Tibial artery (tissue), 4 donors: Measurements from ENCODE around the gene ZNF512B.
"Not testable (repeated sequence)": the region's sequence is repeated elsewhere in the genome, so short reads cannot be mapped to it uniquely, and the experiment has no call there.

Experiments
- DNase-seq, 2 donors: peaks; one replicate each; pipeline ENCODE4 v3.0.0-alpha.2; 2019
- H3K27ac ChIP-seq, 2 donors: fragments of 200-600 bp; sonication (generic) in 1 of 2; 1 replicate in 1 of 2; 2 replicates in 1 of 2; pipeline ENCODE4 v1.5.1; 2018 to 2019; ENCODE audit warnings: mild to moderate bottlenecking in 1 of 2
- H3K27me3 ChIP-seq, 2 donors: fragments of 200-600 bp; sonication (generic) in 1 of 2; one replicate each; pipeline versions ENCODE4 v1.5.1 to v1.6.0; 2016 to 2019
- H3K36me3 ChIP-seq, 3 donors: fragments of 200-600 bp; sonication (generic) in 2 of 3; one replicate each; pipeline ENCODE4 v1.5.1; 2016 to 2019; ENCODE audit warnings: mild to moderate bottlenecking in 2 of 3
- H3K4me1 ChIP-seq, 4 donors: fragments of 200-600 bp; sonication (generic) in 2 of 4; 1 replicate in 3 of 4; 2 replicates in 1 of 4; pipeline ENCODE4 v1.5.1; 2016 to 2019
- H3K4me3 ChIP-seq, 2 donors: fragments of 200-600 bp; sonication (generic) in 1 of 2; 1 replicate in 1 of 2; 2 replicates in 1 of 2; pipeline ENCODE4 v1.5.1; 2018 to 2019; ENCODE audit warnings: mild to moderate bottlenecking in 2 of 2
- H3K9me3 ChIP-seq, 3 donors: fragments of 200-600 bp; sonication (generic) in 1 of 3; one replicate each; pipeline ENCODE4 v1.5.1; 2016 to 2019
- CTCF ChIP-seq, 2 experiments: fragments of 200-600 bp in 1 of 2; fragments of 450-650 bp in 1 of 2; IDR thresholded peaks; one replicate each; pipeline ENCODE4 v1.5.1; 2017 to 2019; ENCODE audit warnings: antibody characterized with exemption in 2 of 2, mild to moderate bottlenecking in 1 of 2, moderate library complexity in 1 of 2
- intact Hi-C: fragments of 100-400 bp; cut with DNase I; formaldehyde crosslinking; loops from one replicate; pipeline ENCODE4 v1.15.0; 2023; ENCODE audit warnings: low total_unique reads

The ZNF512B gene

GRCh38 chr20:63976980-63977738 is 7.4 kb upstream of the ZNF512B start:
- Histone ChIP-seq H3K9me3 (no peaks in the 10 kb centered on the region), H3K27me3 (no peaks in the 10 kb centered on the region), H3K36me3 (no peaks in the 10 kb centered on the region), H3K4me1 (peaks cover 0 to 48% (median 35%) of the 10 kb centered on the region in 4 donors), H3K4me3 (no peak overlapping the region), H3K27ac (no peak overlapping the region)
- TF ChIP-seq CTCF (IDR thresholded peaks at IDR 0.05) = no peak
- intact Hi-C loops = loop anchor here (5.0 kb wide), 1 partner anchor 85 kb away; no protein-coding TSS in a partner anchor
- no peak for DNase-seq

- intact Hi-C loops = loop anchor here (5.0 kb wide), 1 partner anchor 84 kb away; no protein-coding TSS in a partner anchor
- not testable (repeated sequence) for DNase-seq, H3K36me3 ChIP-seq, H3K4me3 ChIP-seq, H3K9me3 ChIP-seq, H3K27ac ChIP-seq, H3K27me3 ChIP-seq
- H3K4me1 ChIP-seq = peaks cover 0 to 42% (median 29%) of the 10 kb centered on the region in 4 donors
Measured at GRCh38 chr20:63976511-63976910, 6.8 kb upstream of the ZNF512B start.

- intact Hi-C loops = loop anchor here (1.0 to 5.0 kb wide), 3 partner anchors 82 to 436 kb away; no protein-coding TSS in a partner anchor
- no peaks in the 10 kb centered on the region for H3K27me3 ChIP-seq
- H3K4me1 ChIP-seq = peaks cover 0 to 36% (median 23%) of the 10 kb centered on the region in 4 donors
- TF ChIP-seq CTCF (IDR thresholded peaks at IDR 0.05) = no peak
- H3K36me3 ChIP-seq = no peaks in the 10 kb centered on the region
- H3K27ac ChIP-seq = no peak overlapping the region
- no peak overlapping the region for H3K4me3 ChIP-seq
- no peak for DNase-seq
- H3K9me3 ChIP-seq = no peaks in the 10 kb centered on the region
Measured at GRCh38 chr20:63974402-63975200, 4.9 kb upstream of the ZNF512B start.

- intact Hi-C loops = loop anchor here (1.0 to 5.0 kb wide), 2 partner anchors 187 to 436 kb away; no protein-coding TSS in a partner anchor
- H3K4me3 ChIP-seq = peak overlapping the region; percentile 33 to 41
Measured at GRCh38 chr20:63973636-63974401, 4.1 kb upstream of the ZNF512B start.

GRCh38 chr20:63973160-63973479 is 3.4 kb upstream of the ZNF512B start:
- Histone ChIP-seq H3K27ac (peak overlapping the region in 1 of 2 donors; percentile 28), H3K4me3 (no peak overlapping the region)
- no peak for DNase-seq

More at GRCh38 chr20:63973636-63974401, 4.1 kb upstream of the ZNF512B start:
- DNase-seq = peak; percentile 82 to 90
- Histone ChIP-seq H3K27ac (peak overlapping the region in 1 of 2 donors; percentile 28), H3K36me3 (no peaks in the 10 kb centered on the region), H3K9me3 (no peaks in the 10 kb centered on the region), H3K4me1 (peaks cover 0 to 33% (median 21%) of the 10 kb centered on the region in 4 donors), H3K27me3 (no peaks in the 10 kb centered on the region)
- TF ChIP-seq CTCF (IDR thresholded peaks at IDR 0.05) = peak; percentile 97 to 98

More at GRCh38 chr20:63973160-63973479, 3.4 kb upstream of the ZNF512B start:
- Histone ChIP-seq H3K9me3 (no peaks in the 10 kb centered on the region), H3K27me3 (no peaks in the 10 kb centered on the region), H3K36me3 (no peaks in the 10 kb centered on the region), H3K4me1 (peaks cover 0 to 33% (median 22%) of the 10 kb centered on the region in 4 donors)
- intact Hi-C loops = loop anchor here (5.0 kb wide), 1 partner anchor 186 kb away; no protein-coding TSS in a partner anchor
- TF ChIP-seq CTCF (IDR thresholded peaks at IDR 0.05) = no peak
